Endothelial cell of umbilical vein (primary cell): ENCODE results near the gene MR1. TPM values are rescaled to one million over a fixed set of nuclear protein-coding genes. Genes with fewer than 3 reads are reported as not detected.

Experiments
- BruUV-seq: library from RNA; stranded (reverse); fragments of 400-500 nt; replicated peaks from 2 replicates; lab custom pipeline; 2021; lab: Mats Ljungman, UMichigan
- CTCF ChIA-PET: fragments of 300-600, 350-600 bp; sonication (Branson Sonifier 250); formaldehyde crosslinking; loops from one replicate; lab custom pipeline; 2021; ENCODE audit warnings: antibody characterized with exemption, inconsistent platforms; lab: Charles Lee
- POLR2A ChIA-PET: fragments of 300-600, 350-600 bp; sonication (Branson Sonifier 250); formaldehyde crosslinking; loops from one replicate; lab custom pipeline; 2021; ENCODE audit warnings: antibody characterized with exemption, inconsistent platforms; lab: Charles Lee
- DNase-seq: peaks from one replicate; pipeline ENCODE4 v3.0.0-alpha.2; 2011; ENCODE audit warnings: low read depth, low spot score
- FAIRE-seq: peaks from 2 replicates; lab custom pipeline; 2011; peaks lifted over from hg19 to GRCh38; lab: Jason Lieb, UNC
- H2AFZ ChIP-seq: 2 replicates; pipeline ENCODE4 v1.6.0; 2012; ENCODE audit warnings: low read depth, low read length, control low read depth, inconsistent platforms
- H3K27ac ChIP-seq: 2 replicates; pipeline ENCODE4 v1.5.1; 2011; ENCODE audit warnings: low read depth, mild to moderate bottlenecking, control low read depth, low read length, moderate library complexity; ENCODE audit not compliant: insufficient read depth
- H3K27me3 ChIP-seq, 2 experiments: 2 replicates each; pipeline versions ENCODE4 v1.6.0 to v1.6.1; 2011; ENCODE audit warnings: low read length in 2 of 2, mixed read lengths in 1 of 2; ENCODE audit not compliant: control insufficient read depth in 2 of 2, insufficient read depth in 2 of 2
- H3K36me3 ChIP-seq, 2 experiments: 2 replicates in 1 of 2; 3 replicates in 1 of 2; pipeline ENCODE4 v1.5.1; 2011; ENCODE audit warnings: low read length in 2 of 2, mild to moderate bottlenecking in 1 of 2, moderate library complexity in 1 of 2; ENCODE audit not compliant: control insufficient read depth in 2 of 2, insufficient read depth in 2 of 2; ENCODE audit errors: extremely low read depth in 1 of 2
- H3K4me1 ChIP-seq: 3 replicates; pipeline ENCODE4 v1.5.1; 2011; ENCODE audit warnings: mild to moderate bottlenecking, low read length; ENCODE audit not compliant: control insufficient read depth, insufficient read depth; ENCODE audit errors: extremely low read depth
- H3K4me2 ChIP-seq: 2 replicates; pipeline ENCODE4 v1.6.1; 2011; ENCODE audit warnings: low read length, control low read depth, mixed read lengths; ENCODE audit not compliant: insufficient read depth
- H3K4me3 ChIP-seq, 3 experiments: fragments of 200-600 bp in 1 of 3; sonication (generic), shearing (Covaris generic) in 1 of 3; replicated peaks in 1 of 3; 2 replicates each; pipeline ENCODE4 v1.5.1; 2011 to 2016; ENCODE audit warnings: control low read depth in 3 of 3, low read length in 3 of 3, mild to moderate bottlenecking in 2 of 3, inconsistent platforms in 1 of 3, low read depth in 1 of 3, moderate library complexity in 1 of 3; ENCODE audit not compliant: insufficient read depth in 1 of 3
- H3K79me2 ChIP-seq: 2 replicates; pipeline ENCODE4 v1.6.0; 2012; ENCODE audit warnings: low read length, inconsistent platforms; ENCODE audit not compliant: control insufficient read depth, insufficient read depth
- H3K9ac ChIP-seq: replicated peaks from 2 replicates; pipeline ENCODE3; 2011; ENCODE audit warnings: low read length, control low read depth; ENCODE audit not compliant: insufficient read depth; ENCODE audit errors: extremely low read depth
- H3K9me1 ChIP-seq: replicated peaks from 3 replicates; pipeline ENCODE4 v1.6.0; 2011; ENCODE audit warnings: mild to moderate bottlenecking, low read length; ENCODE audit not compliant: control insufficient read depth, insufficient read depth; ENCODE audit errors: extremely low read depth
- H3K9me3 ChIP-seq: replicated peaks from 2 replicates; pipeline ENCODE4 v1.5.1; 2012; ENCODE audit warnings: low read length, inconsistent platforms; ENCODE audit not compliant: control insufficient read depth, insufficient read depth
- H4K20me1 ChIP-seq: replicated peaks from 2 replicates; pipeline ENCODE3; 2011; ENCODE audit warnings: mild to moderate bottlenecking, low read length; ENCODE audit not compliant: control insufficient read depth, insufficient read depth; ENCODE audit errors: extremely low read depth
- EZH2 ChIP-seq: IDR thresholded peaks from 2 replicates; pipeline ENCODE4 v1.6.1; 2012; ENCODE audit warnings: borderline replicate concordance, low read depth, mild to moderate bottlenecking, moderate library complexity, low read length, inconsistent platforms; ENCODE audit not compliant: severe bottlenecking
- FOS ChIP-seq: IDR thresholded peaks from 2 replicates; pipeline ENCODE4 v1.6.1; 2011; ENCODE audit warnings: mild to moderate bottlenecking, low read length, moderate library complexity, borderline replicate concordance; ENCODE audit not compliant: insufficient read depth
- GATA2 ChIP-seq: IDR thresholded peaks from 2 replicates; pipeline ENCODE4 v1.7.0; 2011; ENCODE audit warnings: low read depth, mild to moderate bottlenecking, moderate library complexity, mixed read lengths, low read length; ENCODE audit not compliant: insufficient read length, insufficient read depth
- JUN ChIP-seq: IDR thresholded peaks from 2 replicates; pipeline ENCODE4 v1.6.1; 2011; ENCODE audit warnings: borderline replicate concordance, low read depth; ENCODE audit not compliant: insufficient read length, insufficient read depth
- MAX ChIP-seq: IDR thresholded peaks from 2 replicates; pipeline ENCODE4 v1.6.1; 2011; ENCODE audit not compliant: insufficient read depth, insufficient read length
- MYC ChIP-seq: IDR thresholded peaks from one replicate; pipeline ENCODE4 v1.6.1; 2011; ENCODE audit warnings: mild to moderate bottlenecking, low read depth, low read length
- POLR2A ChIP-seq: IDR thresholded peaks from 2 replicates; pipeline ENCODE4 v1.6.1; 2012; ENCODE audit warnings: low read depth, mild to moderate bottlenecking, control low read depth, low read length
- POLR2AphosphoS5 ChIP-seq: IDR thresholded peaks from 2 replicates; pipeline ENCODE4 v1.6.1; 2012; ENCODE audit warnings: low read depth, mild to moderate bottlenecking, control low read depth, low read length, moderate library complexity; ENCODE audit not compliant: insufficient read depth
- dilution Hi-C: fragments of 300-500 bp; cut with MboI; formaldehyde crosslinking; loops from one replicate; pipeline ENCODE4 v1.15.0; 2019; ENCODE audit warnings: low sequenced_read_pairs; ENCODE audit not compliant: extremely low pct_ligation_motif_present
- intact Hi-C: fragments of 100-400 bp; cut with micrococcal nuclease; formaldehyde crosslinking; loops from one replicate; pipeline ENCODE4 v1.10.0; 2022
- polyA plus RNA-seq, 4 experiments: library from polyadenylated mRNA; depleted of rRNA in 3 of 4; stranded (reverse) in 3 of 4; unstranded in 1 of 4; fragments of >200 nt; gene quantifications; 2 replicates each; pipeline versions ENCODE4 v1.2.1 to v1.2.3, GENCODE V29; 2011 to 2012; ENCODE audit warnings: missing spikeins in 1 of 4
- total RNA-seq: library from RNA; stranded (reverse); gene quantifications from 2 replicates; pipeline ENCODE4 v1.2.3, GENCODE V29; 2021
- TF ChIP-seq, protein P1 (sequence below), 2 donors: IDR thresholded peaks; 1 replicate in 1 of 2; 2 replicates in 1 of 2; pipeline ENCODE4 v1.5.1; 2011; ENCODE audit warnings: low read length in 2 of 2, mild to moderate bottlenecking in 2 of 2, moderate library complexity in 2 of 2, control low read depth in 1 of 2, inconsistent platforms in 1 of 2, low read depth in 1 of 2; ENCODE audit not compliant: insufficient read depth in 1 of 2; ENCODE audit errors: extremely low read depth in 1 of 2

MR1 gene
- total and polyA plus RNA-seq, 2 donors (not counting 3 experiments of a cell fraction or from before 2014, with no cell fraction given): 1.3 to 2.5 TPM

GRCh38 chr1:181108304-181108867 lies 74.6 kb downstream of the MR1 start:
- no peak for FAIRE-seq
- dilution Hi-C loops: no loop called here
- no peaks in the 10 kb centered on the region for H3K9me3 ChIP-seq
- ChIA-PET POLR2A (interaction anchor here (5.8 kb wide), 1 partner anchor 18 kb away, joined by 114 read pairs; the partner anchor contains the start of gene IER5), CTCF (interaction anchor here (0.9 to 4.8 kb wide), 2 partner anchors 27 to 33 kb away, joined by 3 to 42 read pairs; no protein-coding TSS in a partner anchor)
- H3K79me2 ChIP-seq: no peaks in the 10 kb centered on the region
- no peak overlapping the region for H3K9ac ChIP-seq
- no peaks in the 10 kb centered on the region for H4K20me1 ChIP-seq
- no TSS peak for BruUV-seq
- no peaks in the 10 kb centered on the region for H3K27me3 ChIP-seq
- no peak for TF ChIP-seq FOS
- TF ChIP-seq POLR2A: no peak
- no peak for TF ChIP-seq EZH2
- no peak for TF ChIP-seq JUN
- no peak for TF ChIP-seq MAX
- TF ChIP-seq, protein P1, sequence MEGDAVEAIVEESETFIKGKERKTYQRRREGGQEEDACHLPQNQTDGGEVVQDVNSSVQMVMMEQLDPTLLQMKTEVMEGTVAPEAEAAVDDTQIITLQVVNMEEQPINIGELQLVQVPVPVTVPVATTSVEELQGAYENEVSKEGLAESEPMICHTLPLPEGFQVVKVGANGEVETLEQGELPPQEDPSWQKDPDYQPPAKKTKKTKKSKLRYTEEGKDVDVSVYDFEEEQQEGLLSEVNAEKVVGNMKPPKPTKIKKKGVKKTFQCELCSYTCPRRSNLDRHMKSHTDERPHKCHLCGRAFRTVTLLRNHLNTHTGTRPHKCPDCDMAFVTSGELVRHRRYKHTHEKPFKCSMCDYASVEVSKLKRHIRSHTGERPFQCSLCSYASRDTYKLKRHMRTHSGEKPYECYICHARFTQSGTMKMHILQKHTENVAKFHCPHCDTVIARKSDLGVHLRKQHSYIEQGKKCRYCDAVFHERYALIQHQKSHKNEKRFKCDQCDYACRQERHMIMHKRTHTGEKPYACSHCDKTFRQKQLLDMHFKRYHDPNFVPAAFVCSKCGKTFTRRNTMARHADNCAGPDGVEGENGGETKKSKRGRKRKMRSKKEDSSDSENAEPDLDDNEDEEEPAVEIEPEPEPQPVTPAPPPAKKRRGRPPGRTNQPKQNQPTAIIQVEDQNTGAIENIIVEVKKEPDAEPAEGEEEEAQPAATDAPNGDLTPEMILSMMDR (IDR thresholded peaks at IDR 0.05; ENCODE audit: extremely low read depth in 1 of 2, insufficient read depth in 1 of 2, low read depth in 1 of 2, low read length in 2 of 2): no peak
- TF ChIP-seq MYC: no peak
- TF ChIP-seq POLR2AphosphoS5: no peak
- TF ChIP-seq GATA2: no peak
- no peaks in the 10 kb centered on the region for H3K9me1 ChIP-seq
- no peak for DNase-seq
- no peaks in the 10 kb centered on the region for H3K36me3 ChIP-seq
- H3K27ac ChIP-seq: no peak overlapping the region
- H3K4me1 ChIP-seq: peaks cover 50% of the 10 kb centered on the region
- H2AFZ ChIP-seq: no peak overlapping the region
- H3K4me3 ChIP-seq: no peak overlapping the region
- intact Hi-C loops: no loop called here
- no peak overlapping the region for H3K4me2 ChIP-seq
